MCF 10A (cell line): ENCODE data around the gene GLT1D1. TPM values are rescaled to one million over a fixed set of nuclear protein-coding genes. Genes with fewer than 3 reads are reported as not detected.

Experiments
- BruUV-seq: library from RNA; stranded (reverse); fragments of 400-500 nt; replicated peaks from 2 replicates; lab custom pipeline; 2021; lab: Mats Ljungman, UMichigan
- CTCF ChIA-PET: fragments of 300-600 bp; sonication (Branson Sonifier 250); formaldehyde crosslinking; extraction: SDS; loops from one replicate; lab custom pipeline; 2021; ENCODE audit warnings: antibody characterized with exemption, inconsistent platforms; lab: Yijun Ruan, JAX
- POLR2A ChIA-PET: fragments of 300-600, 350-650 bp; sonication (Branson Sonifier 250); formaldehyde crosslinking; extraction: SDS; loops from one replicate; lab custom pipeline; 2020; ENCODE audit warnings: antibody characterized with exemption, inconsistent platforms; lab: Yijun Ruan, JAX
- DNase-seq: peaks from one replicate; pipeline ENCODE4 v3.0.0-alpha.2; 2018; ENCODE audit not compliant: unreplicated experiment
- H3K27ac Mint-ChIP-seq: one replicate; pipeline ENCODE4 v1.8.0; 2022; ENCODE audit warnings: mild to moderate bottlenecking, low read depth, mixed read lengths; ENCODE audit not compliant: unreplicated experiment
- H3K27me3 Mint-ChIP-seq: one replicate; pipeline ENCODE4 v1.8.0; 2022; ENCODE audit warnings: mixed read lengths; ENCODE audit not compliant: insufficient read depth, unreplicated experiment
- H3K36me3 Mint-ChIP-seq: one replicate; pipeline ENCODE4 v1.8.0; 2022; ENCODE audit warnings: mild to moderate bottlenecking, moderate library complexity, mixed read lengths; ENCODE audit not compliant: insufficient read depth, unreplicated experiment
- H3K4me1 Mint-ChIP-seq: one replicate; pipeline ENCODE4 v1.8.0; 2022; ENCODE audit warnings: mixed read lengths; ENCODE audit not compliant: insufficient read depth, unreplicated experiment
- H3K4me3 Mint-ChIP-seq: one replicate; pipeline ENCODE4 v1.8.0; 2022; ENCODE audit warnings: mild to moderate bottlenecking, moderate library complexity, mixed read lengths; ENCODE audit not compliant: unreplicated experiment
- H3K9me3 Mint-ChIP-seq: one replicate; pipeline ENCODE4 v1.8.0; 2022; ENCODE audit warnings: mixed read lengths; ENCODE audit not compliant: unreplicated experiment
- intact Hi-C: fragments of 100-400 bp; cut with micrococcal nuclease; formaldehyde crosslinking; loops from 2 replicates; pipeline ENCODE4 v1.14.1; 2022
- total RNA-seq: library from RNA; stranded (reverse); gene quantifications from 2 replicates; pipeline ENCODE4 v1.2.3, GENCODE V29; 2022
- TF ChIP-seq, protein P1 (sequence below): fragments of 200-600 bp; IDR thresholded peaks from one replicate; pipeline ENCODE4 v1.8.0; 2022; ENCODE audit warnings: antibody characterized with exemption, mild to moderate bottlenecking; ENCODE audit not compliant: unreplicated experiment

Gene GLT1D1
- total RNA-seq, 1 experiment from 2014 or later = not detected

DNA sequence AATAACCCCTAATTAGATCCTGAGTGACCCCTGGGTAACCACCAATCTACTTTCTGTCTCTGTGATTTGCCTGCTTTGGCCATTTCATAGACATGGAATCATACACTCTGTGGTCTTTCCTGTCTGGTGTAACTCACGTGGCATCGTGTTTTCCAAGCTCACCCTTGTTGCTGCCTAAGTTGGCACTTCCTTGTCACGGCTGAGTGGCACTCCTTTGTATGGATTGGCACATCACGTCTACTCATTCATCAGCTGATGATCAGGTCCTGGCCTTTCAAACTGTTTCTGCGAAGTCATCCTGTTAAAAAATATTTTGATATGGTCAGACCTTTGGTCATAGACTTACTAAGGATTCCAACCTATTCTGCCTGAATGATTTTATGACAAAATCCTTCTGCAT, 87.7 kb downstream of the GLT1D1 start:
- Mint-ChIP-seq H3K36me3 (peaks cover 6% of the 10 kb centered on the region), H3K4me3 (no peak overlapping the region), H3K27ac (no peak overlapping the region), H3K9me3 (no peaks in the 10 kb centered on the region), H3K27me3 (no peaks in the 10 kb centered on the region), H3K4me1 (peaks cover 6% of the 10 kb centered on the region)
- TF ChIP-seq, protein P1, sequence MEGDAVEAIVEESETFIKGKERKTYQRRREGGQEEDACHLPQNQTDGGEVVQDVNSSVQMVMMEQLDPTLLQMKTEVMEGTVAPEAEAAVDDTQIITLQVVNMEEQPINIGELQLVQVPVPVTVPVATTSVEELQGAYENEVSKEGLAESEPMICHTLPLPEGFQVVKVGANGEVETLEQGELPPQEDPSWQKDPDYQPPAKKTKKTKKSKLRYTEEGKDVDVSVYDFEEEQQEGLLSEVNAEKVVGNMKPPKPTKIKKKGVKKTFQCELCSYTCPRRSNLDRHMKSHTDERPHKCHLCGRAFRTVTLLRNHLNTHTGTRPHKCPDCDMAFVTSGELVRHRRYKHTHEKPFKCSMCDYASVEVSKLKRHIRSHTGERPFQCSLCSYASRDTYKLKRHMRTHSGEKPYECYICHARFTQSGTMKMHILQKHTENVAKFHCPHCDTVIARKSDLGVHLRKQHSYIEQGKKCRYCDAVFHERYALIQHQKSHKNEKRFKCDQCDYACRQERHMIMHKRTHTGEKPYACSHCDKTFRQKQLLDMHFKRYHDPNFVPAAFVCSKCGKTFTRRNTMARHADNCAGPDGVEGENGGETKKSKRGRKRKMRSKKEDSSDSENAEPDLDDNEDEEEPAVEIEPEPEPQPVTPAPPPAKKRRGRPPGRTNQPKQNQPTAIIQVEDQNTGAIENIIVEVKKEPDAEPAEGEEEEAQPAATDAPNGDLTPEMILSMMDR = no peak
- intact Hi-C loops = no loop called here
- no peak for DNase-seq
- POLR2A ChIA-PET = no interaction called here
- BruUV-seq = no TSS peak
- CTCF ChIA-PET = no interaction called here

GRCh38 chr12:128942960-128943477, 89.7 kb downstream of the GLT1D1 start:
- ChIA-PET POLR2A (no interaction called here), CTCF (no interaction called here)
- Mint-ChIP-seq H3K4me3 (no peak overlapping the region), H3K36me3 (no peaks in the 10 kb centered on the region), H3K4me1 (peaks cover 6% of the 10 kb centered on the region), H3K9me3 (no peaks in the 10 kb centered on the region), H3K27ac (no peak overlapping the region), H3K27me3 (no peaks in the 10 kb centered on the region)
- TF ChIP-seq, protein P1 = no peak
- no peak for DNase-seq
- intact Hi-C loops = no loop called here
- no TSS peak for BruUV-seq

- Mint-ChIP-seq H3K4me1 (peaks cover 6% of the 10 kb centered on the region), H3K9me3 (no peaks in the 10 kb centered on the region), H3K27me3 (no peaks in the 10 kb centered on the region), H3K27ac (no peak overlapping the region), H3K36me3 (no peaks in the 10 kb centered on the region), H3K4me3 (no peak overlapping the region)
- TF ChIP-seq, protein P1 = no peak
- POLR2A ChIA-PET = no interaction called here
- BruUV-seq = no TSS peak
- DNase-seq = no peak
- intact Hi-C loops = no loop called here
- CTCF ChIA-PET = no interaction called here
Observed at GRCh38 chr12:128944956-128945355, 91.7 kb downstream of the GLT1D1 start.

- H3K27ac Mint-ChIP-seq = no peak overlapping the region
- ChIA-PET POLR2A (no interaction called here), CTCF (interaction anchor here (0.6 kb wide), 1 partner anchor 144 kb away, joined by 4 read pairs; no protein-coding TSS in a partner anchor)
- intact Hi-C loops = no loop called here
- BruUV-seq = no TSS peak
- no peaks in the 10 kb centered on the region for H3K36me3 Mint-ChIP-seq
- no peaks in the 10 kb centered on the region for H3K27me3 Mint-ChIP-seq
- peaks cover 6% of the 10 kb centered on the region for H3K9me3 Mint-ChIP-seq
- H3K4me3 Mint-ChIP-seq = no peak overlapping the region
- TF ChIP-seq, protein P1 = no peak
- no peak for DNase-seq
- H3K4me1 Mint-ChIP-seq = no peaks in the 10 kb centered on the region
Observed at GRCh38 chr12:128947209-128947608, 93.9 kb downstream of the GLT1D1 start.
